HUES48 (cell line): ENCODE measurements around the gene ETV6.

ENCODE experiments used
- H3K27ac ChIP-seq: one replicate; pipeline ENCODE4 v1.7.0; 2013; ENCODE audit warnings: low read depth, low read length, inconsistent platforms
- H3K27me3 ChIP-seq: 2 replicates; pipeline ENCODE4 v1.6.1; 2013; ENCODE audit warnings: mild to moderate bottlenecking, low read length; ENCODE audit not compliant: control insufficient read depth, insufficient read depth
- H3K36me3 ChIP-seq: 2 replicates; pipeline ENCODE4 v1.6.1; 2013; ENCODE audit warnings: low read length; ENCODE audit not compliant: control insufficient read depth, insufficient read depth
- H3K4me1 ChIP-seq: 2 replicates; pipeline ENCODE4 v1.6.1; 2013; ENCODE audit warnings: mild to moderate bottlenecking, low read length; ENCODE audit not compliant: control insufficient read depth, insufficient read depth
- H3K4me3 ChIP-seq: 2 replicates; pipeline ENCODE4 v1.5.1; 2013; ENCODE audit warnings: mild to moderate bottlenecking, low read depth, low read length
- H3K9ac ChIP-seq: 2 replicates; pipeline ENCODE4 v1.6.1; 2013; ENCODE audit warnings: mild to moderate bottlenecking, low read depth, low read length, moderate library complexity
- H3K9me3 ChIP-seq: 2 replicates; pipeline ENCODE4 v1.6.1; 2013; ENCODE audit warnings: low read length; ENCODE audit not compliant: control insufficient read depth, insufficient read depth

ETV6 gene

DNA sequence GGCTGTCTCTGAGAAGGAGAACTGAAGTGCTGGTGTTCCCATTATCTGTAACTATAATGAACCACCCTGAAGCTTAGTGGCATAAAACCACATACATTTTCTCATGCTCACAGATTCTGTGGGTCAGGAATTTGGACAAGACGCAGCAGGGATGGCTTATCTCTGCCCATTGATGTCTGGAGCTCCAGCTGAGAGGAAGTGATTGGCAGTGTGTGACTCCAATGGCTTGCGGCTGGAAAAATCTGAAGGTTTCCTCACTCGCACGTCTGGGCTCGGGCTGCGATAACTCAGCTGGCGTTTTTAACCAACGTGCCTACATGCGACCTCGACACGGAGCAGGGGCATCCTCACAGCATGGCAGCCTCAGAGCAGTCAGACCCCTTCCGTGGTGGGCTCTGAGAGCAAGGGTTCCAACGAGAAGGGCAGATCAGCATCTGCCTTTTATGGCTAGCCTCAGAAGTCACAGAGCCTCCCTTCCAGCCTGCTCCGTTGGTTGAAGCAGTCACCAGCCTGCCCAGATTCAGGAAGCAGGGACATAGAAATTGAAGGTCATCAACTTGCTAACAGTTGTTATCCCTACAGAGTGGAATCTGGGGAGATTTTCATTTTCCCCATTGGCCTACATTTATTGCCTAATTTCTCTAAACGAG is 277.9 kb downstream of the ETV6 start:
- no peaks in the 10 kb centered on the region for H3K27me3 ChIP-seq
- H3K9ac ChIP-seq = no peak overlapping the region
- H3K4me3 ChIP-seq = no peak overlapping the region
- no peaks in the 10 kb centered on the region for H3K9me3 ChIP-seq
- H3K27ac ChIP-seq = no peak overlapping the region
- H3K4me1 ChIP-seq = no peaks in the 10 kb centered on the region
- no peaks in the 10 kb centered on the region for H3K36me3 ChIP-seq

DNA sequence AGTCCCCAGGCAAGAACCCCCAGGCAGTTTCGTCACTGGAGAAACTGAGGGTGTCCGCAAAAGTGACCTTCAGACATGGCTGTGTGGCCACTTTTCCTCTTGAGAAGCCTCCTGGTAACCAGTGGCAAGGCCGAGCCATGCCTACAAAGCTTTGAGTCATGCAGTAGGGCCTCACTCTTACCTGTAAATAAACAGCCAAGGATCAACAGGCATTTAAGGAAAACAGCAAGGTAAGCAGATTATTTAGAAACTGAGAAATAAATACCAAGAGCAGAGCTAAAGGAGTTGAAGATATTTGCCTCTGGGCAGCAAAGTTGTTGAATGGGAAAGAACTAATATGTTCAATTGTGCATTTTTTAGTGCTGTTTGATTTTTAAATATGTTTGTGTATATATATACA is 280.2 kb downstream of the ETV6 start:
- Histone ChIP-seq H3K9me3 (no peaks in the 10 kb centered on the region), H3K36me3 (no peaks in the 10 kb centered on the region), H3K4me1 (no peaks in the 10 kb centered on the region), H3K9ac (no peak overlapping the region), H3K4me3 (no peak overlapping the region), H3K27me3 (no peaks in the 10 kb centered on the region), H3K27ac (no peak overlapping the region)

DNA sequence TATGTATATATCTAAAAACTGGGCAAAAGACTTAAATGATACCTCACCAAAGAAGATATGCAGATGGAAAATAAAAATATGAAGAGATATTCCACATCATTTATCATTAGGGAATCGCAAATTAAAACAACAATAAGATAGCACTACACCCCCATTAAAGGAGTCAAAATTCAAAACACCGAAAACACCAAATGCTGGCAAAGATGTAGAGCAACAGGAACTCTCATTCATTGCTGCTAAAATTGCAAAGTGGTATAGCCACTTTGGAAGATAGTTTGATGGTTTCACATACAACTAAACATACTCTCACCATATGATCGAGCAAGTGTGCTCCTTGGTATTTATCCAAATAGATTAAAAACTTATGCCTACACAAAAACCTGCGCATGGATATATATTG is 289.7 kb downstream of the ETV6 start:
- Histone ChIP-seq H3K9ac (no peak overlapping the region), H3K36me3 (no peaks in the 10 kb centered on the region), H3K27ac (no peak overlapping the region), H3K27me3 (no peaks in the 10 kb centered on the region), H3K9me3 (0 out of 2 replicates have a peak, but pooled peaks cover 2% of the 10 kb centered on the region), H3K4me3 (no peak overlapping the region), H3K4me1 (no peaks in the 10 kb centered on the region)

DNA sequence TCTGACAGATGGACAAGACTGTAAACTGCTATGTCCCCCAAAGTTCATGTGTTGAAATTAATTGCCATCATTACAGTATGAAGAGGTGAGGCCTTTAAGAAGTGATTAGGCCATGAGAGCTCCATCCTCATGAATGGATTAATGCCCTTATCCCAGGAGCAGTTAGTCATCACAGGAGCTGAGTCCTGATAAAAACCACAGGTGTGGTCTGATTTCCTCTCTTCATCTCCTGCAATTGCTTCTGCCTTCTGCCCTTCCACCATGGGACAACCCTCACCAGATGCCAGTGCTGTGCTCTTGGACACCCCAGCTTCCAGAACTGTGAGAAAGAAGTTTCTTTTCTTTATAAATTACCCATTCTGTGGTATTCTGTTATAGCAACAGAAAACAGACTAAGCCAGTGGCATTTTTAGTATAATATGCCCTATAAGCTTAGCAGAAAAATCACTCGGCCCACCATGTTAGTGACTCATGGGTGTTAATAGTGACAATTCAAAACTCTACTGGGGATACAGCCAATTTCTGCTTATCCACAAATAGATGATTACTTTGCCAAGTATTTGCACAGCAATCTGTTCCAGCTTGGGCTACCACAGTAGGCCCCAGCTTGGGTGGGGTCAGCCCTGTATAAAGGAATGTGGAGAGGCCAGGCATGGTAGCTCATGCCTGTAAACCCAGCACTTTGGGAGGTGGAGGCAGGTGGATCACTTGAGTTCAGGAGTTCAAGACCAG is 292.3 kb downstream of the ETV6 start:
- Histone ChIP-seq H3K36me3 (no peaks in the 10 kb centered on the region), H3K9me3 (0 out of 2 replicates have a peak, but pooled peaks cover 2% of the 10 kb centered on the region), H3K9ac (no peak overlapping the region), H3K4me3 (no peak overlapping the region), H3K27me3 (no peaks in the 10 kb centered on the region), H3K27ac (no peak overlapping the region), H3K4me1 (no peaks in the 10 kb centered on the region)

DNA sequence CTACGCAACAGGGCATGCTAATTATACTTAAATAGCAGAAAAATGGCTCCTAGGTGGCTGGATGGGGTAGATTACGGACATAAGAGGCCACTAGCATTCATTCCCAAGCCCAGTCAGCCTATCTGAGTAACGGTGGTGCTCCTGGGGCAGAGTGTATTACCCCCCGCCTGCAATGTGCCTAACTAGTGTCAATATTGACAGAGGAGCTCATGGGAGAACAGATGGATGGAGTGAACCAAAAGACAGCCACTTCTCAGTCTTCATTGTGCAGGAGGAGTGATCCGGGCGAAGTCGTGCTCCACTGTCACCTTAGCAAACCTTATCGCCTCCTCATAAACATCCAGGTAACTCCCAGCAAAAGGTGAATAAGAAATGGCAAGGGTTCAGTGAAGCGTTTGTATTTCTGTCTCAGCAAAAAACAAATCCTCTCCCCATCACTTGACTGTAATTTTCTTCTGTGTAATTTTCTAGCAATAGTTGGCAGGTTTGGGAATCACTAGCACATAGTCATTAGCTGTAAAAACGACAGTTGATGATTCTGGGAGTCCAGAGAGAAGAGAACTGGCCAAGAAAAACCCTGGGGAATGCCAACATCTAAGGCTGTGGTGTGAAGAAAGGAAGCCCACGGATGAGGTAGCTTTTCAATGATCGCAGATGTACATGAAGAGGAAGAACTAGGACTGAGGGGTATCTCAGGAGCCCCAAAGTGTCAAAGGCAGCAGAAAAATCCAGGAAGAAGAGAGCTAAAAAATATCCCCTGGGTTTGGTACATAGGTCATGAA is 294.6 kb downstream of the ETV6 start:
- H3K9me3 ChIP-seq = 0 out of 2 replicates have a peak, but pooled peaks cover 2% of the 10 kb centered on the region
- H3K27ac ChIP-seq = no peak overlapping the region
- no peaks in the 10 kb centered on the region for H3K4me1 ChIP-seq
- H3K4me3 ChIP-seq = no peak overlapping the region
- H3K36me3 ChIP-seq = no peaks in the 10 kb centered on the region
- H3K27me3 ChIP-seq = no peaks in the 10 kb centered on the region
- H3K9ac ChIP-seq = no peak overlapping the region
